ENCODE measurements around the gene OR8H1. TPM values are rescaled to one million over a fixed set of nuclear protein-coding genes. Genes with fewer than 3 reads are reported as not detected.

The OR8H1 gene
- total RNA-seq, 4 donors from 2014 or later, result not detected

DNA sequence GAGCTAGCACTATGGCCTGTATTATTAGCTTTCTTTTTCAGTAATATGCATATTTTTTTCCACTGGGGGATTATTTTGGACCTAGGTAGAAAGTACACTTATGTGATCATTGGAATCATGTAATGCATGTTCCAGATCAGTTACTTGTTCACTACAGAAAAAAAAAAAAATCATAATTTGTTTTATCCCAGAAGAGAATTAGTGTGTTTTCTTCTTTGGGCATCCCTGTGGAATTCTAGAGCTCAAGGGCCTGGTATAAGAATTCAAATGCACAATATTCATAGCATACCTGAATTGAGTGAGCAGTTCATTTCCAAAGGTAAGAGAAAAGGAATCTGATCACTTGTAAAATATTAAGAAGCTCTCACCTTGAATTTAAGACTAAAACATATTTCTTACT, 18.2 kb downstream of the OR8H1 start, which contains the start of gene OR5T1:
TSS of gene OR5T1 (plus strand) at position 301 of the 400 bp plus-strand sequence. CDS start 1,485 bp downstream, outside the sequence.
- no peak for DNase-seq (ENCODE audit: low spot score)
- no peak for ATAC-seq (ENCODE audit: low FRiP score)
- TF ChIP-seq, protein P1, sequence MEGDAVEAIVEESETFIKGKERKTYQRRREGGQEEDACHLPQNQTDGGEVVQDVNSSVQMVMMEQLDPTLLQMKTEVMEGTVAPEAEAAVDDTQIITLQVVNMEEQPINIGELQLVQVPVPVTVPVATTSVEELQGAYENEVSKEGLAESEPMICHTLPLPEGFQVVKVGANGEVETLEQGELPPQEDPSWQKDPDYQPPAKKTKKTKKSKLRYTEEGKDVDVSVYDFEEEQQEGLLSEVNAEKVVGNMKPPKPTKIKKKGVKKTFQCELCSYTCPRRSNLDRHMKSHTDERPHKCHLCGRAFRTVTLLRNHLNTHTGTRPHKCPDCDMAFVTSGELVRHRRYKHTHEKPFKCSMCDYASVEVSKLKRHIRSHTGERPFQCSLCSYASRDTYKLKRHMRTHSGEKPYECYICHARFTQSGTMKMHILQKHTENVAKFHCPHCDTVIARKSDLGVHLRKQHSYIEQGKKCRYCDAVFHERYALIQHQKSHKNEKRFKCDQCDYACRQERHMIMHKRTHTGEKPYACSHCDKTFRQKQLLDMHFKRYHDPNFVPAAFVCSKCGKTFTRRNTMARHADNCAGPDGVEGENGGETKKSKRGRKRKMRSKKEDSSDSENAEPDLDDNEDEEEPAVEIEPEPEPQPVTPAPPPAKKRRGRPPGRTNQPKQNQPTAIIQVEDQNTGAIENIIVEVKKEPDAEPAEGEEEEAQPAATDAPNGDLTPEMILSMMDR (IDR thresholded peaks at IDR 0.05), result no peak

DNA sequence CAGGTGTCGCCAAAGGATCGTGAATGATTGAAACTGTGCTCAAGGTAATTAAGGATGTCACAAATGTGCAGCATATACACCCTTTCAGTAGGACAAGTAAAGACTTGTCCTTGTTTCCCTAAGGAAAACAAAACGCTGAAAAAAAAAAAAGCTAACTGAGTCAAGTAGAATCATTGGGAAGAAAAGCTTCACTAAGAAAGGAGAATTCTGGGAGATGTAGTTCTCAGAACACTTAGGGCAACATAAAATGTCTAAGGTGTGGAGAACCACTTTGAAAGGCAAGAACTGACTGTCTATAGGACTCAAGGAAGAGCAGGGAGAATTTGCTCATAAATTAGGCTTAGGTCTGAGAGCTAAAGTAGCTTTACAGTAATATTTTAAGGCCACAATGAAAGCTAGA, 21.0 kb downstream of the OR8H1 start:
- TF ChIP-seq, protein P1 (IDR thresholded peaks at IDR 0.05), result no peak
- DNase-seq (ENCODE audit: low spot score), result no peak
- no peak for ATAC-seq (ENCODE audit: low FRiP score)

DNA sequence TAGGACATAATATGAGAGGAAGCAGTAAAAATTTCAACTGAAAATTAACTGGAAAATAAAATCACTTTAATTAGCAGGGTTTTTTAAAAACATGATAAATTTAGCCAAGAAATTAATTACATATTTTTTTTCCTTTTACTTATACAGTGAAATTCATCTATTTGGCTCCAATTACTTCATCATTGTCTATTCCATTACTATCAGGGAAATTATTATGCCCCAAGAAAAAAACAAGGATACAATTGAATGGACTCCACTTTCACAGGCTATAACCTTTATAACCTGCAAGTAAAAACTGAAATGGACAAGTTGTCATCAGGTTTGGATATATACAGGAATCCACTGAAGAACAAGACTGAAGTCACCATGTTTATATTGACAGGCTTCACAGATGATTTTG, 40.1 kb downstream of the OR8H1 start, which contains the start of gene OR5T3:
TSS of gene OR5T3 (plus strand) at position 301 of the 400 bp plus-strand sequence. CDS start at position 301, 0 bp downstream.
- ATAC-seq (ENCODE audit: low FRiP score) (no peak), DNase-seq (ENCODE audit: low spot score) (no peak)
- TF ChIP-seq, protein P1 (IDR thresholded peaks at IDR 0.05), result no peak

Other genes starting within 250 kb of the OR8H1 start
- gene OR8I2, start 198.9 kb downstream of the OR8H1 start, total RNA-seq, result not detected
- not detected for gene OR8H2, start 188.6 kb downstream of the OR8H1 start, total RNA-seq
- gene OR8H3, start 169.9 kb downstream of the OR8H1 start, total RNA-seq, result not detected
- gene OR8J3, start 152.1 kb downstream of the OR8H1 start, total RNA-seq, result not detected
- not detected for gene OR8K5, start 131.9 kb downstream of the OR8H1 start, total RNA-seq
- not detected for gene OR5J2, start 115.6 kb downstream of the OR8H1 start, total RNA-seq
- not detected for gene OR5T2, start 58.0 kb downstream of the OR8H1 start, total RNA-seq
- gene OR5T3, start 40.0 kb downstream of the OR8H1 start, total RNA-seq, result not detected
- gene OR5T1, start 18.1 kb downstream of the OR8H1 start, total RNA-seq, result not detected
- not detected for gene OR8K3, start 22.9 kb upstream of the OR8H1 start, total RNA-seq
- not detected for gene OR8K1, start 53.8 kb upstream of the OR8H1 start, total RNA-seq
- gene OR8J1, start 62.0 kb upstream of the OR8H1 start, total RNA-seq, result not detected
- gene OR8U1, start 83.4 kb upstream of the OR8H1 start, total RNA-seq, result not detected
- gene OR5AL1, start 120.4 kb upstream of the OR8H1 start, total RNA-seq, result not detected
- gene OR5M3, start 181.1 kb upstream of the OR8H1 start, total RNA-seq, result not detected
- not detected for gene OR5M8, start 199.1 kb upstream of the OR8H1 start, total RNA-seq

Measured in omental fat pad (tissue), 4 donors.